Measurements from ENCODE around the gene AGFG1.
"Not testable (repeated sequence)": the region's sequence is repeated elsewhere in the genome, so short reads cannot be mapped to it uniquely, and the experiment has no call there.

AGFG1 gene

DNA sequence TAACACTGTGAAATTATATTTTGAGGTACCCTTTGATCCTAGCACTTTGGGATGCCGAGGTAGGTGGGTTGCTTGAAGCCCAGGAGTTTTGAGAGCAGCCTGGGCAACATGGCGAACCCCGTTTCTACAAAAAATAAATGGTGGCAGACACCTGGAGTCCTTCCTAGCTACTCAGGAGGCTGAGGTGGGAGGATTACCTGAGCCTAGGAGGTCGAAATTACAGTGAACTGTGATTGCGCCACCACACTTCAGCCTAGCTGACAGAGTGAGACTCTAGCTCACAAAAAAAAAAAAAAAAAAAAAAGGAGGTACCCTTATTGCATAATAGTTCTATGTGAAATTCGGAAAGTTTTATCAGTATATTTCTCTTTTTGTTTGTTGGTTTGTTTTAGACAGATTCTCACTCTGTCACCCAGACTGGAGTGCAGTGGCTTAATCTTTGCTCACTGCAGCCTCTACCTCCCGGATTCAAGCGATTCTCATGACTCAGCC is 67.6 kb downstream of the AGFG1 start:
- Histone ChIP-seq H3K4me3 (ENCODE audit: low read length in 2 of 2) (no peak overlapping the region), H2BK5ac (ENCODE audit: low read length) (no peak overlapping the region), H2BK120ac (ENCODE audit: low read depth, low read length) (no peak overlapping the region), H2BK15ac (ENCODE audit: low read length) (no peak overlapping the region), H2AFZ (ENCODE audit: low read length) (no peak overlapping the region), H2AK5ac (ENCODE audit: low read depth, low read length) (no peak overlapping the region), H3K36me3 (replicated peaks in 1 of 2; ENCODE audit: control insufficient read depth in 2 of 2, insufficient read depth in 2 of 2, low read length in 2 of 2) (peaks cover 8 to 57% of the 10 kb centered on the region in 2 donors), H4K8ac (ENCODE audit: low read depth, low read length) (no peak overlapping the region), H4K91ac (ENCODE audit: low read depth, low read length, poor library complexity) (no peak overlapping the region), H3K79me1 (ENCODE audit: low read depth, low read length) (no peaks in the 10 kb centered on the region), H3K4me1 (ENCODE audit: control insufficient read depth in 2 of 2, insufficient read depth in 1 of 2, low read depth in 1 of 2, low read length in 2 of 2) (no peaks in the 10 kb centered on the region), H3K18ac (ENCODE audit: low read length) (no peak overlapping the region), H3K9ac (ENCODE audit: low read depth, low read length, poor library complexity) (no peak overlapping the region), H2BK12ac (ENCODE audit: low read length) (no peak overlapping the region), H3K4ac (ENCODE audit: low read length) (no peak overlapping the region), H3K9me3 (replicated peaks in 1 of 2; ENCODE audit: control insufficient read depth in 2 of 2, insufficient read depth in 1 of 2, low read depth in 1 of 2, low read length in 2 of 2) (peaks cover 3 to 11% of the 10 kb centered on the region in 2 donors), H3K14ac (ENCODE audit: low read length) (no peak overlapping the region), H3K4me2 (ENCODE audit: insufficient read depth, low read length, poor library complexity, severe bottlenecking) (no peak overlapping the region), H3K23ac (ENCODE audit: low read depth, low read length, poor library complexity) (no peak overlapping the region), H3K27ac (replicated peaks; ENCODE audit: low read length) (no peak overlapping the region), H3K27me3 (ENCODE audit: control insufficient read depth in 3 of 3, insufficient read depth in 3 of 3, low read depth in 1 of 3, low read length in 3 of 3) (no peaks in the 10 kb centered on the region)
- no CpG with 5 or more reads among the region's 8 CpGs for WGBS, 2 donors (ENCODE audit: extremely low coverage in 2 of 2, insufficient read length in 2 of 2, insufficient replicate concordance in 1 of 2)
- DNase-seq (ENCODE audit: low spot score) = no peak

DNA sequence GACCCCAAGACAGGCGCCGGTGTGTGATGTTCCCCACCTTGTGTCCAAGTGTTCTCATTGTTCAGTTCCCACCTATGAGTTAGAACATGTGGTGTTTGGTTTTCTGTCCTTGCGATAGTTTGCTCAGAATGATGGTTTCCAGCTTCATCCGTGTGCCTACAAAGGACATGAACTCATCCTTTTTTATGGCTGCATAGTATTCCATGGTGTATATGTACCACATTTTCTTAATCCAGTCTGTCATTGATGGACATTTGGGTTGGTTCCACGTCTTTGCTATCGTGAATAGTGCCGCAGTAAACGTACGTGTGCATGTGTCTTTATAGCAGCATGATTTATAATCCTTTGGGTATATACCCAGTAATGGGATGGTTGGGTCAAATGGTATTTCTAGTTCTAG is 68.4 kb downstream of the AGFG1 start:
- not testable (repeated sequence) for H2BK12ac ChIP-seq (ENCODE audit: low read length); H3K4ac ChIP-seq (ENCODE audit: low read length); H3K14ac ChIP-seq (ENCODE audit: low read length); H3K79me1 ChIP-seq (ENCODE audit: low read depth, low read length); H2AK5ac ChIP-seq (ENCODE audit: low read depth, low read length); H2AFZ ChIP-seq (ENCODE audit: low read length); H2BK5ac ChIP-seq (ENCODE audit: low read length); H3K27ac ChIP-seq (replicated peaks; ENCODE audit: low read length); H2BK120ac ChIP-seq (ENCODE audit: low read depth, low read length); H3K4me3 ChIP-seq (ENCODE audit: low read length in 2 of 2); H3K27me3 ChIP-seq (ENCODE audit: control insufficient read depth in 3 of 3, insufficient read depth in 3 of 3, low read depth in 1 of 3, low read length in 3 of 3); H4K91ac ChIP-seq (ENCODE audit: low read depth, low read length, poor library complexity); H3K18ac ChIP-seq (ENCODE audit: low read length); H4K8ac ChIP-seq (ENCODE audit: low read depth, low read length); H3K4me2 ChIP-seq (ENCODE audit: insufficient read depth, low read length, poor library complexity, severe bottlenecking); DNase-seq (ENCODE audit: low spot score); H3K23ac ChIP-seq (ENCODE audit: low read depth, low read length, poor library complexity); H3K4me1 ChIP-seq (ENCODE audit: control insufficient read depth in 2 of 2, insufficient read depth in 1 of 2, low read depth in 1 of 2, low read length in 2 of 2); H2BK15ac ChIP-seq (ENCODE audit: low read length); H3K9ac ChIP-seq (ENCODE audit: low read depth, low read length, poor library complexity)
- Histone ChIP-seq H3K9me3 (replicated peaks in 1 of 2; ENCODE audit: control insufficient read depth in 2 of 2, insufficient read depth in 1 of 2, low read depth in 1 of 2, low read length in 2 of 2) (peaks cover 3 to 11% of the 10 kb centered on the region in 2 donors), H3K36me3 (replicated peaks in 1 of 2; ENCODE audit: control insufficient read depth in 2 of 2, insufficient read depth in 2 of 2, low read length in 2 of 2) (peaks cover 6 to 56% of the 10 kb centered on the region in 2 donors)
- no CpG with 5 or more reads among the region's 9 CpGs for WGBS, 2 donors (ENCODE audit: extremely low coverage in 2 of 2, insufficient read length in 2 of 2, insufficient replicate concordance in 1 of 2)

DNA sequence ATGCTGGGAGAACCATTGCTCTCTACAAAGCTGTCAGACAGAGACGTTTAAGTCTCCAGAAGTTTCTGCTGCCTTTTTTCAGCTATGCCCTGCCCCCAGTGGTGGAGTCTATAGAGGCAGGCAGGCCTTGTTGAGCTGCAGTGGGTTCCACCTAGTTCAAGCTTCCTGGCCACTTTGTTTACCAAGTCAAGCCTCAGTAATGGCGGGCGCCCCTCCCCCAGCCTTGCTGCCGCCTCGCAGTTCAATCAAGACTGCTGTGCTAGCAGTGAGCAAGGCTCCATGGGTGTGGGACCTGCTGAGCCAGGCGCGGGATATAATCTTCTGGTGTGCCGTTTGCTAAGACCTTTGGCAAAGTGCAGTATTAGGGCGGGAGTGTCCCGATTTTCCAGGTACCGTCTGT is 74.0 kb downstream of the AGFG1 start:
- Histone ChIP-seq H3K4me2 (ENCODE audit: insufficient read depth, low read length, poor library complexity, severe bottlenecking) (no peak overlapping the region), H3K27me3 (ENCODE audit: control insufficient read depth in 3 of 3, insufficient read depth in 3 of 3, low read depth in 1 of 3, low read length in 3 of 3) (no peaks in the 10 kb centered on the region), H2BK12ac (ENCODE audit: low read length) (no peak overlapping the region), H2AK5ac (ENCODE audit: low read depth, low read length) (no peak overlapping the region), H2BK5ac (ENCODE audit: low read length) (no peak overlapping the region), H3K4me3 (ENCODE audit: low read length in 2 of 2) (no peak overlapping the region), H3K23ac (ENCODE audit: low read depth, low read length, poor library complexity) (no peak overlapping the region), H4K91ac (ENCODE audit: low read depth, low read length, poor library complexity) (no peak overlapping the region), H3K79me1 (ENCODE audit: low read depth, low read length) (no peaks in the 10 kb centered on the region), H3K4ac (ENCODE audit: low read length) (no peak overlapping the region), H2BK15ac (ENCODE audit: low read length) (no peak overlapping the region), H4K8ac (ENCODE audit: low read depth, low read length) (no peak overlapping the region), H2BK120ac (ENCODE audit: low read depth, low read length) (no peak overlapping the region), H3K9ac (ENCODE audit: low read depth, low read length, poor library complexity) (no peak overlapping the region), H3K14ac (ENCODE audit: low read length) (no peak overlapping the region), H3K4me1 (ENCODE audit: control insufficient read depth in 2 of 2, insufficient read depth in 1 of 2, low read depth in 1 of 2, low read length in 2 of 2) (no peaks in the 10 kb centered on the region), H3K36me3 (replicated peaks in 1 of 2; ENCODE audit: control insufficient read depth in 2 of 2, insufficient read depth in 2 of 2, low read length in 2 of 2) (peaks cover 7 to 50% of the 10 kb centered on the region in 2 donors), H3K18ac (ENCODE audit: low read length) (no peak overlapping the region), H3K27ac (replicated peaks; ENCODE audit: low read length) (no peak overlapping the region), H2AFZ (ENCODE audit: low read length) (no peak overlapping the region), H3K9me3 (replicated peaks in 1 of 2; ENCODE audit: control insufficient read depth in 2 of 2, insufficient read depth in 1 of 2, low read depth in 1 of 2, low read length in 2 of 2) (peaks cover 0 to 13% of the 10 kb centered on the region in 2 donors)
- no peak for DNase-seq (ENCODE audit: low spot score)
- no CpG with 5 or more reads among the region's 11 CpGs for WGBS, 2 donors (ENCODE audit: extremely low coverage in 2 of 2, insufficient read length in 2 of 2, insufficient replicate concordance in 1 of 2)

DNA sequence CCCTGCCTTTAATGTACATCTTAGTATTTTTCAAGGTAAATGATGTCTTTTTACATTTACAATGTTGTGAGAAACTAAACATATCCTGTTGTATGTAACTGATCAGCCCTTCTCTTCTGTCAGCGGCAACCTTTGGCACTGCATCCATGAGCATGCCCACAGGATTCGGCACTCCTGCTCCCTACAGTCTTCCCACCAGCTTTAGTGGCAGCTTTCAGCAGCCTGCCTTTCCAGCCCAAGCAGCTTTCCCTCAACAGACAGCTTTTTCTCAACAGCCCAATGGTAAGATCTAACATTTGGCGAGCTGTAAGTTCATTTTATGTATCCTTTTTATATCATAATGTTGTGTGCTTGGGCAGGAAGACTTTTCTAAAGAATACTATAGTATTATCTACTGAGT is 79.9 kb downstream of the AGFG1 start:
- no peak overlapping the region for H2BK15ac ChIP-seq (ENCODE audit: low read length)
- no peak overlapping the region for H2AK5ac ChIP-seq (ENCODE audit: low read depth, low read length)
- no peak overlapping the region for H3K4me2 ChIP-seq (ENCODE audit: insufficient read depth, low read length, poor library complexity, severe bottlenecking)
- no peak overlapping the region for H3K4ac ChIP-seq (ENCODE audit: low read length)
- H3K14ac ChIP-seq (ENCODE audit: low read length) = no peak overlapping the region
- H3K4me3 ChIP-seq (ENCODE audit: low read length in 2 of 2) = no peak overlapping the region
- no peak overlapping the region for H3K9ac ChIP-seq (ENCODE audit: low read depth, low read length, poor library complexity)
- no peak overlapping the region for H3K18ac ChIP-seq (ENCODE audit: low read length)
- H2BK120ac ChIP-seq (ENCODE audit: low read depth, low read length) = no peak overlapping the region
- no peaks in the 10 kb centered on the region for H3K79me1 ChIP-seq (ENCODE audit: low read depth, low read length)
- no peak overlapping the region for H4K91ac ChIP-seq (ENCODE audit: low read depth, low read length, poor library complexity)
- no peak overlapping the region for H2AFZ ChIP-seq (ENCODE audit: low read length)
- no peak overlapping the region for H4K8ac ChIP-seq (ENCODE audit: low read depth, low read length)
- H3K36me3 ChIP-seq (replicated peaks in 1 of 2; ENCODE audit: control insufficient read depth in 2 of 2, insufficient read depth in 2 of 2, low read length in 2 of 2) = peaks cover 10 to 86% of the 10 kb centered on the region in 2 donors
- no peaks in the 10 kb centered on the region for H3K27me3 ChIP-seq (ENCODE audit: control insufficient read depth in 3 of 3, insufficient read depth in 3 of 3, low read depth in 1 of 3, low read length in 3 of 3)
- H3K23ac ChIP-seq (ENCODE audit: low read depth, low read length, poor library complexity) = no peak overlapping the region
- DNase-seq (ENCODE audit: low spot score) = no peak
- H3K27ac ChIP-seq (replicated peaks; ENCODE audit: low read length) = no peak overlapping the region
- WGBS, 2 donors (ENCODE audit: extremely low coverage in 2 of 2, insufficient read length in 2 of 2, insufficient replicate concordance in 1 of 2) = no CpG with 5 or more reads among the region's 3 CpGs
- H3K9me3 ChIP-seq (replicated peaks in 1 of 2; ENCODE audit: control insufficient read depth in 2 of 2, insufficient read depth in 1 of 2, low read depth in 1 of 2, low read length in 2 of 2) = no peaks in the 10 kb centered on the region
- H2BK5ac ChIP-seq (ENCODE audit: low read length) = no peak overlapping the region
- H2BK12ac ChIP-seq (ENCODE audit: low read length) = no peak overlapping the region
- no peaks in the 10 kb centered on the region for H3K4me1 ChIP-seq (ENCODE audit: control insufficient read depth in 2 of 2, insufficient read depth in 1 of 2, low read depth in 1 of 2, low read length in 2 of 2)

Data from neuronal stem cell (in vitro differentiated cells).